ENCODE measurements around the gene CD79A. TPM values are rescaled to one million over a fixed set of nuclear protein-coding genes. Genes with fewer than 3 reads are reported as not detected.
A peak's percentile ranks its signal among the peaks of the same experiment; 100 is the strongest.

Gene CD79A
- total RNA-seq, 1 experiment from 2014 or later, result 0.69 TPM

DNA sequence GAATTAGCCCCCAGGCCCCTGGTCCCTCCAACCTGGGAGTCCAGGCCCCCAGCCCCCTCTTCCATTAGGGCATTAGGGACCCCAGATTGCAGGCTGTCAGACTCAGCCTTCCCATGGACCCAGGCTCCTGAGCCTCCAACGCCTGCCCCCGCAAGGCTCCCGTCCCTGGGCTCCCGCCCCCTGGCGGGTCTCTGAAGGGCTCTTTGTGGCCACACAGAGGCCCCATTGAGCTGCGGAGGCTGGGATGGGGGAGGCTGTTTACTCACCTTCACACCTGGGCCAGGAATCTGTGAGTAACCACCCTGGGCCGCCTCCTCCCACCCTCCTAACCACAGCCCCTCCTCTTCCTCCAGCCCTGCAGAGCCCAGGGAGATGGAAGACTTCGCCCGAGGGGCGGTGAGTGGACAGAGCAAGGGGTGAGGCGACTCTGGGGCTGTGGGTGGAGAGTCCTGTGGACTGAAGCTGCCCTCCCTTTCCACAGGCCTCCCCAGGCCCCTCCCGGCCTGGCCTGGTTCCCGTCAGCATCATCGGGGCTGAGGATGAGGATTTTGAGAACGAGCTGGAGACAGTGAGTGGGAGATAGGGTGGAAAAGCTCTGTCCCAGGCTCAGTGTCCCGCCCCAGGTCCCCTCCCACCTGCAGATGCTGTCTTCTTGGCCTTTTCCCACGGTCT is 10.8 kb downstream of the CD79A start:
- Histone ChIP-seq H3K9ac (ENCODE audit: low read length) (peak overlapping the region; percentile 65), H3K4me2 (ENCODE audit: low read length) (peak overlapping the region; percentile 91), H3K36me3 (ENCODE audit: control insufficient read depth in 1 of 2, insufficient read depth in 2 of 2, low read length in 2 of 2) (peaks cover 4 to 18% of the 10 kb centered on the region in 2 experiments), H3K79me2 (ENCODE audit: insufficient read depth, low read length) (peaks cover 61% of the 10 kb centered on the region), H3K9me2 (ENCODE audit: insufficient read depth) (no peaks in the 10 kb centered on the region), H3K4me1 (ENCODE audit: control insufficient read depth in 1 of 2, insufficient read depth in 2 of 2, low read length in 2 of 2) (peaks cover 27 to 44% of the 10 kb centered on the region in 2 experiments), H3K9me3 (ENCODE audit: control insufficient read depth in 1 of 2, insufficient read depth in 1 of 2, low read depth in 1 of 2, low read length in 2 of 2) (no peaks in the 10 kb centered on the region), H4K20me1 (ENCODE audit: insufficient read depth) (no peaks in the 10 kb centered on the region), H3K27me3 (ENCODE audit: insufficient read depth, low read length) (no peaks in the 10 kb centered on the region), H3K27ac (ENCODE audit: low read depth, low read length) (peak overlapping the region; percentile 75), H2AFZ (ENCODE audit: low read depth, low read length, poor library complexity, severe bottlenecking) (no peak overlapping the region), H3K4me3 (replicated peaks in 1 of 2; ENCODE audit: low read depth in 1 of 2, low read length in 2 of 2) (peak overlapping the region; percentile 37 to 57)
- RAD21 ChIA-PET (ENCODE audit: low non-redundant PET in 1 of 2, low total read pairs in 2 of 2, uncharacterized antibody in 2 of 2, unreplicated experiment in 2 of 2), result no interaction called here
- intact Hi-C loops (cut with micrococcal nuclease), result no loop called here
- DNase-seq (ENCODE audit: low read depth, low spot score) (peak; percentile 93), ATAC-seq (peak; percentile 71)
- CTCF ChIA-PET, result interaction anchor here (0.6 to 1.4 kb wide), 8 partner anchors 13 to 147 kb away, joined by 3 to 4 read pairs (median 4); partner anchors contain the start of gene ERFL
- POLR2A ChIA-PET, result interaction anchor here (0.8 to 1.4 kb wide), 3 partner anchors 11 to 15 kb away, joined by 3 to 5 read pairs (median 4); partner anchors contain the start of gene CD79A
- no TSS peak for BruUV-seq (replicated peaks)
- TF ChIP-seq POLR2A (IDR thresholded peaks at IDR 0.05; ENCODE audit: borderline replicate concordance, extremely low read depth, insufficient read depth, insufficient read length) (no peak), SIN3A (IDR thresholded peaks at IDR 0.05; ENCODE audit: low read depth) (no peak), POLR2AphosphoS5 (IDR thresholded peaks at IDR 0.05; ENCODE audit: low read depth, low read length) (peak; percentile 32; the same call in 1 of the 2 replicates), TCF7L2 (IDR thresholded peaks at IDR 0.05; ENCODE audit: borderline replicate concordance, extremely low read depth, insufficient read depth, insufficient read length) (no peak), CBX3 (IDR thresholded peaks at IDR 0.05; ENCODE audit: low read depth) (no peak), SP1 (IDR thresholded peaks at IDR 0.05; ENCODE audit: low read depth) (peak; percentile 73), FOSL1 (IDR thresholded peaks at IDR 0.05; ENCODE audit: low read depth) (peak; percentile 77), YY1 (IDR thresholded peaks at IDR 0.05; ENCODE audit: extremely low read depth, insufficient replicate concordance, low read depth, low read length) (no peak), ZFX (IDR thresholded peaks at IDR 0.05) (no peak), ELF1 (IDR thresholded peaks at IDR 0.05; ENCODE audit: borderline replicate concordance, low read depth) (no peak), EZH2 (IDR thresholded peaks at IDR 0.05) (no peak), SRF (IDR thresholded peaks at IDR 0.05; ENCODE audit: low read depth) (no peak), JUND (IDR thresholded peaks at IDR 0.05) (peak; percentile 68), EGR1 (IDR thresholded peaks at IDR 0.05; ENCODE audit: low read depth) (peak; percentile 95), ZNF274 (IDR thresholded peaks at IDR 0.05; ENCODE audit: low read depth, low read length) (no peak)
- TF ChIP-seq, protein P1, sequence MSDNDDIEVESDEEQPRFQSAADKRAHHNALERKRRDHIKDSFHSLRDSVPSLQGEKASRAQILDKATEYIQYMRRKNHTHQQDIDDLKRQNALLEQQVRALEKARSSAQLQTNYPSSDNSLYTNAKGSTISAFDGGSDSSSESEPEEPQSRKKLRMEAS (IDR thresholded peaks at IDR 0.05), result no peak
- TF ChIP-seq, protein P2, sequence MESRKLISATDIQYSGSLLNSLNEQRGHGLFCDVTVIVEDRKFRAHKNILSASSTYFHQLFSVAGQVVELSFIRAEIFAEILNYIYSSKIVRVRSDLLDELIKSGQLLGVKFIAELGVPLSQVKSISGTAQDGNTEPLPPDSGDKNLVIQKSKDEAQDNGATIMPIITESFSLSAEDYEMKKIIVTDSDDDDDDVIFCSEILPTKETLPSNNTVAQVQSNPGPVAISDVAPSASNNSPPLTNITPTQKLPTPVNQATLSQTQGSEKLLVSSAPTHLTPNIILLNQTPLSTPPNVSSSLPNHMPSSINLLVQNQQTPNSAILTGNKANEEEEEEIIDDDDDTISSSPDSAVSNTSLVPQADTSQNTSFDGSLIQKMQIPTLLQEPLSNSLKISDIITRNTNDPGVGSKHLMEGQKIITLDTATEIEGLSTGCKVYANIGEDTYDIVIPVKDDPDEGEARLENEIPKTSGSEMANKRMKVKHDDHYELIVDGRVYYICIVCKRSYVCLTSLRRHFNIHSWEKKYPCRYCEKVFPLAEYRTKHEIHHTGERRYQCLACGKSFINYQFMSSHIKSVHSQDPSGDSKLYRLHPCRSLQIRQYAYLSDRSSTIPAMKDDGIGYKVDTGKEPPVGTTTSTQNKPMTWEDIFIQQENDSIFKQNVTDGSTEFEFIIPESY (IDR thresholded peaks at IDR 0.05; ENCODE audit: extremely low read depth, insufficient replicate concordance, low read length), result no peak
- TF ChIP-seq, protein P3, sequence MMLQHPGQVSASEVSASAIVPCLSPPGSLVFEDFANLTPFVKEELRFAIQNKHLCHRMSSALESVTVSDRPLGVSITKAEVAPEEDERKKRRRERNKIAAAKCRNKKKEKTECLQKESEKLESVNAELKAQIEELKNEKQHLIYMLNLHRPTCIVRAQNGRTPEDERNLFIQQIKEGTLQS (IDR thresholded peaks at IDR 0.05), result no peak
- TF ChIP-seq, protein P4, sequence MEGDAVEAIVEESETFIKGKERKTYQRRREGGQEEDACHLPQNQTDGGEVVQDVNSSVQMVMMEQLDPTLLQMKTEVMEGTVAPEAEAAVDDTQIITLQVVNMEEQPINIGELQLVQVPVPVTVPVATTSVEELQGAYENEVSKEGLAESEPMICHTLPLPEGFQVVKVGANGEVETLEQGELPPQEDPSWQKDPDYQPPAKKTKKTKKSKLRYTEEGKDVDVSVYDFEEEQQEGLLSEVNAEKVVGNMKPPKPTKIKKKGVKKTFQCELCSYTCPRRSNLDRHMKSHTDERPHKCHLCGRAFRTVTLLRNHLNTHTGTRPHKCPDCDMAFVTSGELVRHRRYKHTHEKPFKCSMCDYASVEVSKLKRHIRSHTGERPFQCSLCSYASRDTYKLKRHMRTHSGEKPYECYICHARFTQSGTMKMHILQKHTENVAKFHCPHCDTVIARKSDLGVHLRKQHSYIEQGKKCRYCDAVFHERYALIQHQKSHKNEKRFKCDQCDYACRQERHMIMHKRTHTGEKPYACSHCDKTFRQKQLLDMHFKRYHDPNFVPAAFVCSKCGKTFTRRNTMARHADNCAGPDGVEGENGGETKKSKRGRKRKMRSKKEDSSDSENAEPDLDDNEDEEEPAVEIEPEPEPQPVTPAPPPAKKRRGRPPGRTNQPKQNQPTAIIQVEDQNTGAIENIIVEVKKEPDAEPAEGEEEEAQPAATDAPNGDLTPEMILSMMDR (IDR thresholded peaks at IDR 0.05 in 2 of 3, conservative IDR thresholded peaks at IDR 0.05 in 1 of 3; ENCODE audit: borderline replicate concordance in 1 of 3, insufficient read depth in 1 of 3, low read depth in 2 of 3, low read length in 2 of 3), result peak; percentile 55 to 83 (median 73); a peak in 5 of 6 replicates

Data from HCT116 (cell line).